Activated naive CD8-positive, alpha-beta T cell treated with anti-CD3 and anti-CD28 coated beads, Interleukin-2, amount 10 ng/mL, durations not matched to agents 7 days and 5 days (primary cell): Measurements from ENCODE around the gene CASQ2. TPM values are rescaled to one million over a fixed set of nuclear protein-coding genes. Genes with fewer than 3 reads are reported as not detected.
A peak's percentile ranks its signal among the peaks of the same experiment; 100 is the strongest.
"Not testable (repeated sequence)": the region's sequence is repeated elsewhere in the genome, so short reads cannot be mapped to it uniquely, and the experiment has no call there.

Experiments used
- ATAC-seq: fragments of 150-1000 bp; cut with Tn5 transposase; one replicate; pipeline ENCODE4 v1.10.0; 2021; ENCODE audit warnings: low read depth, moderate library complexity
- POLR2A ChIA-PET: fragments of 350-600 bp; sonication (Branson Sonifier 250); formaldehyde crosslinking; loops from one replicate; lab custom pipeline; 2021; ENCODE audit warnings: antibody characterized with exemption; lab: Charles Lee
- DNase-seq: peaks from one replicate; pipeline ENCODE4 v3.0.0; 2021
- H3K27ac Mint-ChIP-seq: one replicate; pipeline ENCODE4 v1.8.0; 2022; ENCODE audit warnings: mild to moderate bottlenecking, mixed read lengths
- H3K27me3 Mint-ChIP-seq: one replicate; pipeline ENCODE4 v1.8.0; 2022; ENCODE audit warnings: mild to moderate bottlenecking, moderate library complexity, mixed read lengths
- H3K36me3 Mint-ChIP-seq: one replicate; pipeline ENCODE4 v1.8.0; 2021; ENCODE audit warnings: mild to moderate bottlenecking, mixed read lengths
- H3K4me1 Mint-ChIP-seq: one replicate; pipeline ENCODE4 v1.8.0; 2021; ENCODE audit warnings: mixed read lengths
- H3K4me3 Mint-ChIP-seq: one replicate; pipeline ENCODE4 v1.8.0; 2022; ENCODE audit warnings: mild to moderate bottlenecking, moderate library complexity, mixed read lengths
- H3K9me3 Mint-ChIP-seq: one replicate; pipeline ENCODE4 v1.8.0; 2021; ENCODE audit warnings: mixed read lengths
- total RNA-seq, 2 experiments: library from RNA; stranded (reverse); gene quantifications; one replicate each; pipeline ENCODE4 v1.2.3, GENCODE V29; 2021

CASQ2 gene
- total RNA-seq, 2 experiments from 2014 or later, result not detected

DNA sequence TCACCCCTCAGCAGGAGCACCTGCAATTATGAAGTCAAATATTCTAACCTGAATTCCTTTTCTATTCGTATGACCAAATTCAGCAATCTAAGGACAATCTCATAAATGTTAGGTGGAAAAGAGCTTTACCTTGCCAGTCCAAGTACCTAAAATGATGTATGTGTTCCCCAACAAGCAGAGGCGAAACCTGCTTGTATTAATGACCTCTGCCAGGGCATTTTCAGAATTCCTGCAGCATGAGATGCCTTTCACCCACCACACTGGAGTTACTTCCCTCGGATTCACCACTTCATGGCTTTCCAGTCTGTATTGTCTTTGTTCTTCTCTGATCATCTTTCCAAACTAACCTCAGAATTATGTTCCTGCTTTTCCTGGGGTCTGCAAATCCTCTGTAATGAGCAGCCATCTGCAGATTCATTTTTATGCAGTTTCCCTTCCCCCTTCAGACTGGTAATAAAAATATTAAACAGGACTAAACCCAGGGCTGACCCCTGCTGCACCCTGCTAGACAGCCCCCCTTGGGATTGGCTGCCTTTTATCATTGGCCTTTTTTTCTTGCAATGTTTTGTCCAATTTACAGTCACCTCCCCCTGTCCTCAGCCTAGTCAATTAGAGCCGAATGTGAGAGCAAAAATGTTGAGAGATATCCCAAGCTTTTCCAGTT lies 26.6 kb upstream of the CASQ2 start:
- Mint-ChIP-seq H3K27me3 (peaks cover 17% of the 10 kb centered on the region), H3K36me3 (no peaks in the 10 kb centered on the region), H3K27ac (no peak overlapping the region), H3K9me3 (no peaks in the 10 kb centered on the region), H3K4me1 (no peaks in the 10 kb centered on the region), H3K4me3 (no peak overlapping the region)
- POLR2A ChIA-PET, result no interaction called here
- ATAC-seq (no peak), DNase-seq (no peak)

DNA sequence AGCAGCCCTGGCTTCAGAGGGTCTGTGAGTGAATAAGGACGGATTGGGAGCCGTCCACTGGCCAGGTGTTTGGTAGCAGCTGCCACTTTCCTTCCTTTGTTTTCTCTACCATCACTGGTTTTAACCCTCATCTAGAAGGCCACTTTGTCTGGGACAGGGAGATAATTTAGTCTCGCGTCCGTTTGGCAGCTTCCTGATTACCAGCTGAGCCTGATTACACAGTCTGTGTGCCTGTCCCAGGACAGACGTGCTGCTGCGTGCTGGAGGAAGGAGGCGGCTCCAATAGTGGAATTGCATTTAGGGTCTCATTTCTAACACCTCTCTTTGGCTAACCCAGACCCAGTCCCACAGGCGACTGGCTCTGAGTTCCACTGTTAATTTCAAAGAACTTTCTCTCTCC lies 24.6 kb upstream of the CASQ2 start:
- POLR2A ChIA-PET, result no interaction called here
- H3K4me3 Mint-ChIP-seq, result no peak overlapping the region
- no peak overlapping the region for H3K27ac Mint-ChIP-seq
- no peak for ATAC-seq
- H3K9me3 Mint-ChIP-seq, result no peaks in the 10 kb centered on the region
- no peak for DNase-seq
- no peaks in the 10 kb centered on the region for H3K4me1 Mint-ChIP-seq
- no peaks in the 10 kb centered on the region for H3K36me3 Mint-ChIP-seq
- peaks cover 31% of the 10 kb centered on the region for H3K27me3 Mint-ChIP-seq

DNA sequence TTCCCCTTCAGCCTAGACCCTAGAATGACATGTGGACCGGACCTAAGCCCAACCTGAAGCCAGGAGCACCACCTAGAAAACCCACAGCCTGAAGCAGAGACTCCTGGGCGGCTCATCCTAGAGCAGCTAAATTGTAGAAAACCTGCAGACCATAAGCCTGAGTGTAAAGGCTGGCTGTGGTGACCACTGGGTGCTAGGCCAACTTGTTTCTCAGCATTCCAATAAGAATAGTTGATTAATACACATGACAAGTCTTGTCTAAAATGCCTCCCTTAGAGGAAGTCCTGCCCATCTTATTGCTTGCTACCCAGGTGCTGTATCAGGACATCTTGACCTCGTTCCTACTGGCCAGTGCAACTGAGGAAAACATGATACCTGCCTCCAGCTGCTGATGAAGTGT lies 23.3 kb upstream of the CASQ2 start:
- H3K4me1 Mint-ChIP-seq, result no peaks in the 10 kb centered on the region
- DNase-seq (no peak), ATAC-seq (no peak)
- no peak overlapping the region for H3K4me3 Mint-ChIP-seq
- H3K27me3 Mint-ChIP-seq, result peaks cover 36% of the 10 kb centered on the region
- no peaks in the 10 kb centered on the region for H3K9me3 Mint-ChIP-seq
- no peaks in the 10 kb centered on the region for H3K36me3 Mint-ChIP-seq
- no peak overlapping the region for H3K27ac Mint-ChIP-seq
- POLR2A ChIA-PET, result no interaction called here

DNA sequence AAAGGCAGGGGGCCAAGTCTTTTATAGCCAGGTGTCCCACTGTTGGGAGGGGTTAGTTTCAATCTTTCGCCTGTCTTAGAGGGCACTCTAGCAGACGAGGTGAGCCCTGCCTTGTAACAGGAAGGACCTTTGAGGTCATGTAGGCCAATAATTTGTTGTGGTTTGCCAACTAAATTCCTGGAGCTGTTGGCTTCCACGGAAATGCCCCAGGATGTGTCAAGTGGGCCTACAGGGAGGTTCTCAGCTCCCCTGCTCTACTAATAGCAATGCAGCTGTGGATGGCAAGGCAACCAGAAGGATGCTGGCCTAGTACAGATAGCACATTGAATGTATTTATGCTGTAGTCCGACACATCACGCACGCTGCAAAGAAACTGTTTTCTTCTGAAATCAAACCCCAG lies 22.3 kb upstream of the CASQ2 start:
- ATAC-seq (no peak), DNase-seq (no peak)
- H3K4me1 Mint-ChIP-seq, result no peaks in the 10 kb centered on the region
- H3K4me3 Mint-ChIP-seq, result no peak overlapping the region
- H3K9me3 Mint-ChIP-seq, result no peaks in the 10 kb centered on the region
- POLR2A ChIA-PET, result no interaction called here
- no peak overlapping the region for H3K27ac Mint-ChIP-seq
- no peaks in the 10 kb centered on the region for H3K36me3 Mint-ChIP-seq
- H3K27me3 Mint-ChIP-seq, result peaks cover 32% of the 10 kb centered on the region

DNA sequence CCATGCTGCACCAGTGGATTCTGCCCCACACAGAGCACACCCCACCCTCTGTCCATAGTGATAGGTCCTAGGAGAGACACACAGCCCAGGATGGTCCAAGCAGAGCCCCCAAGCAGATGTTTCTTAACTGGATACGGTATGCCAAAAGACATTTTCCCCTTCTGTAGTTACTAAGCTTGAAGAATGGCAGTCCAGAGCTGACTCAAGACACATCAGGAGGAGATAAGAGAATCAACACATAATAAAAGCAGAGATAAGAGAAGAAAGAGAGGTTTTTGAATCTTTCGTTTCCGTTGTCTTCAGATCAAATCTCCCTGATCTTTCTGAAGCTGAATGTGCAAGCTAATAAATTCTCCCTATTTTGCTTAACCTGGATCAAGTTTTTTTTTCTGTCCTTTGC lies 21.8 kb upstream of the CASQ2 start:
- H3K27me3 Mint-ChIP-seq, result peaks cover 31% of the 10 kb centered on the region
- POLR2A ChIA-PET, result no interaction called here
- no peak for ATAC-seq
- H3K9me3 Mint-ChIP-seq, result no peaks in the 10 kb centered on the region
- DNase-seq, result no peak
- no peak overlapping the region for H3K27ac Mint-ChIP-seq
- no peak overlapping the region for H3K4me3 Mint-ChIP-seq
- H3K36me3 Mint-ChIP-seq, result no peaks in the 10 kb centered on the region
- no peaks in the 10 kb centered on the region for H3K4me1 Mint-ChIP-seq

DNA sequence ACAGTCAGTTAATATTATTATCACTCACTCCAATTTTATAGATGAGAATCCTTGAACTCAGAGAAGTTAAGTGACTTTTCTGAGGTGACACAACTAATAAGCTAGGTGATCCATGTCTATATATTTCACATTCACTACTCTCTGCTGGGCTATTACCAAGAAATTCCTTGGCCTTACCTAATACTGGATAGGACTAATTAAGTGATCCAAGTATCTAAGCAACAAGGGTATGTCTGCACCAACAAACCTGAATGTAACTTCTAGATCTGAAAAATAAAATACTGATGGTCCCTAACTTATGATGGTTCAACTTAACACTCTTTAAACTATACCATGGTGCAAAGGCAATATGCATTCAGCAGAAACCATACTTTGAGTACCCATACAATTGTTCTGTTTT lies 14.8 kb upstream of the CASQ2 start:
- Mint-ChIP-seq H3K27ac (no peak overlapping the region), H3K9me3 (peaks cover 1% of the 10 kb centered on the region), H3K27me3 (peaks cover 29% of the 10 kb centered on the region), H3K4me1 (no peaks in the 10 kb centered on the region), H3K36me3 (no peaks in the 10 kb centered on the region), H3K4me3 (no peak overlapping the region)
- no peak for ATAC-seq
- no peak for DNase-seq
- POLR2A ChIA-PET, result no interaction called here

DNA sequence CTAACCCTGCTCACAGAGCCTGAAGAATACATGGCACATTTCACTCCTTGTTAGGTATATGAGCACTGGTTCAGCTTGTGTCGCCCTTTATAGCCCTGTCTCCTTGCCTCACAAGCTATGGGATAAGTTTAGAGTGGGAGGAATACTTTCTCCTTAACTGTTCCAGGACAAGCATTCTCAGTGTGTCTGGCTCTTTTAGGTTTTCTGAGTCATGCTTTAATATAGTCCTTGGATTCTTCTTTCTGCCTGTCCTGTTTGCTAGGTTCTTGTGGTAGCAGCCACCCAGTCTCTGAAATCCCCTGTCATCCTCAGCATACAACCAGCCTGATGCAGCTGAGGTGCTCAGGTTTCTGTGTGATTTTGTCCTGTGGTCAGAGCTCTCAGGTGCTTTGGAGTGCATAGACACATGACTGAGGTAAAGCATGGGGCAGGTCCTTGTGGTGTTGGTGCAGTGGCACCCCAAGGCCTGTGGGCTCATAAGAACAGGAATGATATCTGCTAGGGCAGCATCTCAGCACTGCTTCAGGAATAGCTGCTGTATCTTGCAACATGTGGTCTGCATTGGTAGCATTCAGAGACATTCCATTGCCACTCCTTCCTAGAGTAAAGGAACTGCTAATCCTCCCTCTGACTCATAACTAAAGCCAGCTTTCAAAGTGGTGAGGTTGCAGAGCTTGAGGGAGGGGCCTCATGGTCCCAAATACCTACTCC lies 14.2 kb upstream of the CASQ2 start:
- H3K36me3 Mint-ChIP-seq, result no peaks in the 10 kb centered on the region
- ATAC-seq (no peak), DNase-seq (no peak)
- no peaks in the 10 kb centered on the region for H3K4me1 Mint-ChIP-seq
- peaks cover 1% of the 10 kb centered on the region for H3K9me3 Mint-ChIP-seq
- no peak overlapping the region for H3K4me3 Mint-ChIP-seq
- no peak overlapping the region for H3K27ac Mint-ChIP-seq
- POLR2A ChIA-PET, result interaction anchor here (0.6 kb wide), 1 partner anchor 128 kb away, joined by 4 read pairs; no protein-coding TSS in a partner anchor
- peaks cover 28% of the 10 kb centered on the region for H3K27me3 Mint-ChIP-seq

DNA sequence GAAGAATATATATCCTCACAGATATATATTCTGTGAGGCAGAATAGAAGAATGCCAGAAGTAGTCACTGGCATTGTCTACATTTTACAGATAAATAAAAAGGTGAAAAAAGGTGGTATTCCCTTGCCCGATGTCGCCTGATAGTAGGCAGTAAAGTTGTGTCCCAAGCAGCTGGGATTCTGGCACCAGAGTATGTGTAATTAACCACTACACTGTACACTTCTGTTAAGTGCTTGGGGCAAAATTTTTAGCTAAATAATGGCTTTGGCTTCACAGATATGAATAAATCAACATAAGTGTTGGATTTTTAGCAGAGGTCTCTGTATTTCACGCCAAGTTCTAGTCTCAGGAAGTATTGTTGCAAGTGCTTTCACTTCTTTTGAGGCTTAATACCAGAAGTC lies 13.3 kb upstream of the CASQ2 start:
- H3K27me3 Mint-ChIP-seq, result peaks cover 30% of the 10 kb centered on the region
- ATAC-seq (no peak), DNase-seq (no peak)
- H3K36me3 Mint-ChIP-seq, result no peaks in the 10 kb centered on the region
- POLR2A ChIA-PET, result interaction anchor here (0.6 kb wide), 1 partner anchor 127 kb away, joined by 4 read pairs; no protein-coding TSS in a partner anchor
- no peak overlapping the region for H3K4me3 Mint-ChIP-seq
- no peak overlapping the region for H3K27ac Mint-ChIP-seq
- peaks cover 1% of the 10 kb centered on the region for H3K9me3 Mint-ChIP-seq
- H3K4me1 Mint-ChIP-seq, result no peaks in the 10 kb centered on the region

DNA sequence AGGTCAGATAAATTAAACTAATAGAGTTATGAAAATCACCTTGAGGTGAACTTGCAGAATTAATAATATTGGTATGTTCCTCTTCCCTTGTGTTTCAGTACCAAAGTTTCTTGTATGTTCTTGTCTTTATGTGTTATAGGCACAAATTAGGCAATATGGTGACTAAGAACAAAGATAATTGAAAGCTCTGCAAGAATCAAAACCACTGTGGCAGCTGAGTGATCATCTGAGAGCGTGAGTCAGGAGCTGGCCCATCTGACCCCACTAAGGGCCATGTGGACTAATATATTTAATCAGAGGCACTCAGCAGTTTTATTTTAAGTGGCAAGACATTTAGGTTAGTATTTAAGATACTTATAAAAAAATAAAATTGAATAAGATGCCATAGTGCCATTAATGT lies 12.8 kb upstream of the CASQ2 start:
- peaks cover 1% of the 10 kb centered on the region for H3K9me3 Mint-ChIP-seq
- H3K4me1 Mint-ChIP-seq, result no peaks in the 10 kb centered on the region
- H3K36me3 Mint-ChIP-seq, result no peaks in the 10 kb centered on the region
- POLR2A ChIA-PET, result no interaction called here
- no peak overlapping the region for H3K27ac Mint-ChIP-seq
- H3K4me3 Mint-ChIP-seq, result no peak overlapping the region
- no peak for DNase-seq
- H3K27me3 Mint-ChIP-seq, result peaks cover 33% of the 10 kb centered on the region
- no peak for ATAC-seq

DNA sequence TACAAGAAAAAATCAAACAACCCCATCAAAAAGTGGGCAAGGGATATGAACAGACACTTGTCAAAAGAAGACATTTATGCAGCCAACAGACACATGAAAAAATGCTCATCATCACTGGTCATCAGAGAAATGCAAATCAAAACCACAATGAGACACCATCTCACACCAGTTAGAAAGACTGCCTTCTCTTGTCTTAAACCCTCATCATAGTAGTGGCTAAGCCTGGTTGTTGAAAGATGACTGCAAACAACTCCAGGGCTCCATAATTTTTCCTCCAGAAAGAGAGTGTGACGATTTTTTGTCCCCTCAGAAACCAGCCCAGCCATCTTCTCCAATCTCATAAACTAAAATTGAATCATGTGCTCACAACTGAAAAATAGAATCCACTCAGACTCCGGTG lies 12.1 kb upstream of the CASQ2 start:
- H3K36me3 Mint-ChIP-seq, H3K4me3 Mint-ChIP-seq, DNase-seq, H3K9me3 Mint-ChIP-seq, H3K27ac Mint-ChIP-seq, ATAC-seq, H3K4me1 Mint-ChIP-seq, POLR2A ChIA-PET: not testable (repeated sequence)
- H3K27me3 Mint-ChIP-seq, result peaks cover 40% of the 10 kb centered on the region

DNA sequence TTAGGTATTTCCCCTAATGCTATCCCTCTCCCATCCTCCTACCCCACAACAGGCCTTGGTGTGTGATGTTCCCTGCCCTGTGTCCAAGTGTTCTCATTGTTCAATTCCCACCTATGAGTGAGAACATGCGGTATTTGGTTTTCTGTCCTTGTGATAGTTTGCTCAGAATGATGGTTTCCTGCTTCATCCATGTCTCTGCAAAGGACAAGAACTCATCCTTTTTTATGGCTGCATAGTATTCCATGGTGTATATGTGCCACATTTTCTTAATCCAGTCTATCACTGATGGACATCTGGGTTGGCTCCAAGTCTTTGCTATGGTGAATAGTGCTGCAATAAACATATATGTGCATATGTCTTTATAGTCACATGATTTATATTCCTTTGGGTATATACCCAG lies 10.6 kb upstream of the CASQ2 start:
- ATAC-seq, H3K27ac Mint-ChIP-seq, H3K4me1 Mint-ChIP-seq, POLR2A ChIA-PET, H3K9me3 Mint-ChIP-seq, H3K4me3 Mint-ChIP-seq, DNase-seq, H3K36me3 Mint-ChIP-seq: not testable (repeated sequence)
- H3K27me3 Mint-ChIP-seq, result peaks cover 48% of the 10 kb centered on the region

DNA sequence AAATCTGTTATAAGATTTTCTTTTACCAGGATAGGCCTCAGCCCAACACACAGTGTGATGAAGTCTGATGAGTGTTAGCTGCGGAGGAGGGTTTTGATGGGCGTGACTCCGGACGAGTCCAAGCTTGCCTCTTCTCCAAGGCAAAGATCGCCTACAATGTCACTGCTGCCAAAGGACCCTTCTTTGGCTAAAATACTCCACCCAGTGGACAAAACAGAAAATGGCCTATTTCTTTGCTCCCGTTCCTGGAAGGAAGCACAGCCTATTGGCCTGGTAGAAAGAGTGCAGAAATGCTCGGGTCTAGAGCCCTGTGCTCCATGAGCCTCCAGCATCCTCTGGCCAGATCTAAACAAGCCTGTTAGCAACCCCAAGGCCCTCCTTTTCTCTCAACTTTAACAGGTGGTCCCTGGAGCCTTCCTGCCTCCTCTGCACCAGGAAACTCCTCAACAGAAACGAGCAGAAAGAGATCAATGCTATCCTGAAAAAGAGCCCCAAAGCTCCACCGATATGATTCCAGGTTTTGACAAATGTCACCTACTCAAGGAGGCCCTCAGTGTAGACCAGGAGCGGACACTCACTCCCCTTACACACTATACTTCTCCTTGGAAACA lies 3.4 kb upstream of the CASQ2 start:
- POLR2A ChIA-PET, result no interaction called here
- Mint-ChIP-seq H3K27me3 (peaks cover 27% of the 10 kb centered on the region), H3K27ac (no peak overlapping the region), H3K9me3 (no peaks in the 10 kb centered on the region), H3K4me1 (no peaks in the 10 kb centered on the region), H3K36me3 (no peaks in the 10 kb centered on the region), H3K4me3 (no peak overlapping the region)
- ATAC-seq, result peak; percentile 18
- no peak for DNase-seq

DNA sequence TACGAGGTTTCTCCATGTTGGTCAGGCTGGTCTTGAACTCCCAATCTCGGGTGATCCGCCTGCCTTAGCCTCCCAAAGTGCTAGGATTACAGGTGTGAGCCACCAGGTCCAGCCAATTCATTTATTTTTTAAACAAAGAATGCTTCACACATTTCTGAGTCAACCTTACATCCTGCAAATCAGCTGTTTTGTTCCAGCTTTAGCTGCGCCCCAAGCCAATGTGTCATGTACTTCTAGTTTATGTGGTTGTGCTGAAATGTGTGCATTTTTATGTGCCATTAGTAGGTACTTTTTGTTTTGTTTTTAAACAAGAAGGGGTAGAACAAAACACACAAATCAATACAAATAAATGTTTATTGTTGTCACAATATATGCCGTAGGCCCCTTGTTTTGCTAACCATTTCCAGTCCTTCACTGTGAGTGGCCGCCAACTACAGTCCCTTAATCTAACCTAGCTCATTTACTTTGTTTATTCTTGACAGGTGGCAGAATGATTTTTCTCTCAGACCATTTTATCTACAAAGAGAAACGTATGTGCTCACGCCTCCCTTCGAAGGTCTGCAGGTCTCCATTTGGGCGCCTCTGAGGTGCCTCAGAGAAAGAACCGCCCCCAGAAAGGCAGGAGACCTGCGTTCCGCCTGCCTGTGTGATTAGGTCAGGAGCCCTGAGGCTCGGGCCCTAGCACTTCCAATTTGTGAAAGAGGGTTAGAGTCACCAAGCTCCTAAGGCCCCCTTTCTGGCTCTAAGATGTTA lies 2.8 kb upstream of the CASQ2 start:
- ATAC-seq (peak; percentile 14), DNase-seq (no peak)
- Mint-ChIP-seq H3K4me3 (no peak overlapping the region), H3K27me3 (peaks cover 23% of the 10 kb centered on the region), H3K27ac (no peak overlapping the region), H3K4me1 (no peaks in the 10 kb centered on the region), H3K36me3 (no peaks in the 10 kb centered on the region), H3K9me3 (no peaks in the 10 kb centered on the region)
- POLR2A ChIA-PET, result no interaction called here
